Measurements from ENCODE around the gene ADGRA1.

Gene ADGRA1

GRCh38 chr10:133094866-133095265 is 7.1 kb downstream of the ADGRA1 start:
- no peak for DNase-seq (ENCODE audit: low read depth)

GRCh38 chr10:133095586-133095985 is 7.9 kb downstream of the ADGRA1 start:
- DNase-seq (ENCODE audit: low read depth): no peak

GRCh38 chr10:133096616-133097269 is 9.0 kb downstream of the ADGRA1 start:
- no peak for DNase-seq (ENCODE audit: low read depth)

GRCh38 chr10:133097418-133097817 is 9.7 kb downstream of the ADGRA1 start:
- no peak for DNase-seq (ENCODE audit: low read depth)

GRCh38 chr10:133097961-133098360 is 10.2 kb downstream of the ADGRA1 start:
- DNase-seq (ENCODE audit: low read depth): no peak

GRCh38 chr10:133098426-133099124 is 10.9 kb downstream of the ADGRA1 start:
- no peak for DNase-seq (ENCODE audit: low read depth)

GRCh38 chr10:133099571-133099970 is 11.8 kb downstream of the ADGRA1 start:
- no peak for DNase-seq (ENCODE audit: low read depth)

GRCh38 chr10:133100186-133100585 is 12.5 kb downstream of the ADGRA1 start:
- DNase-seq (ENCODE audit: low read depth): no peak

- DNase-seq (ENCODE audit: low read depth): no peak
These were observed 13.1 kb downstream of the ADGRA1 start for GRCh38 chr10:133100706-133101415.

- no peak for DNase-seq (ENCODE audit: low read depth)
These were observed 13.7 kb downstream of the ADGRA1 start for GRCh38 chr10:133101416-133101810.

- no peak for DNase-seq (ENCODE audit: low read depth)
These were observed 14.8 kb downstream of the ADGRA1 start for GRCh38 chr10:133102415-133103095.

GRCh38 chr10:133103311-133103910 is 15.7 kb downstream of the ADGRA1 start:
- DNase-seq (ENCODE audit: low read depth): no peak

- DNase-seq (ENCODE audit: low read depth): no peak
These were observed 16.6 kb downstream of the ADGRA1 start for GRCh38 chr10:133104068-133104962.

GRCh38 chr10:133104963-133105640 is 17.4 kb downstream of the ADGRA1 start:
- no peak for DNase-seq (ENCODE audit: low read depth)

- DNase-seq (ENCODE audit: low read depth): no peak
These were observed 18.1 kb downstream of the ADGRA1 start for GRCh38 chr10:133105686-133106390.

GRCh38 chr10:133106516-133106915 is 18.8 kb downstream of the ADGRA1 start:
- no peak for DNase-seq (ENCODE audit: low read depth)

GRCh38 chr10:133107442-133107841 is 19.7 kb downstream of the ADGRA1 start:
- no peak for DNase-seq (ENCODE audit: low read depth)

- no peak for DNase-seq (ENCODE audit: low read depth)
These were observed 22.0 kb downstream of the ADGRA1 start for GRCh38 chr10:133109711-133110110.

GRCh38 chr10:133110133-133110532 is 22.4 kb downstream of the ADGRA1 start:
- DNase-seq (ENCODE audit: low read depth): no peak
